Breast epithelium (tissue), 4 donors: Measurements from ENCODE around the gene FKBP8. TPM values are rescaled to one million over a fixed set of nuclear protein-coding genes. Genes with fewer than 3 reads are reported as not detected.

ENCODE experiments used
- DNase-seq, 2 donors: peaks; one replicate each; pipeline ENCODE4 v3.0.0-alpha.2; 2019; ENCODE audit warnings: low spot score in 2 of 2
- H3K27ac ChIP-seq, 2 donors: fragments of 200-600 bp; sonication (generic) in 1 of 2; one replicate each; pipeline ENCODE4 v1.5.1; 2016 to 2019; ENCODE audit warnings: mild to moderate bottlenecking in 1 of 2
- H3K27me3 ChIP-seq, 2 donors: fragments of 200-600 bp; sonication (generic) in 1 of 2; one replicate each; pipeline versions ENCODE4 v1.5.1 to v1.6.0; 2017 to 2019; ENCODE audit warnings: control low read depth in 1 of 2, mild to moderate bottlenecking in 1 of 2
- H3K36me3 ChIP-seq: fragments of 200-600 bp; one replicate; pipeline ENCODE4 v1.5.1; 2019
- H3K4me1 ChIP-seq, 2 donors: fragments of 200-600 bp; sonication (generic); one replicate each; pipeline ENCODE4 v1.5.1; 2016 to 2019; ENCODE audit warnings: control low read depth in 1 of 2
- H3K4me3 ChIP-seq, 3 donors: fragments of 200-600 bp; sonication (generic); 1 replicate in 2 of 3; 2 replicates in 1 of 3; pipeline ENCODE4 v1.5.1; 2016 to 2019; ENCODE audit warnings: mild to moderate bottlenecking in 3 of 3, moderate library complexity in 2 of 3
- H3K9me3 ChIP-seq, 2 donors: fragments of 200-600 bp; sonication (generic) in 1 of 2; one replicate each; pipeline ENCODE4 v1.5.1; 2016 to 2019; ENCODE audit warnings: control low read depth in 1 of 2
- CTCF ChIP-seq, 3 donors: fragments of 450-650 bp; IDR thresholded peaks; one replicate each; pipeline ENCODE4 v1.5.1; 2016 to 2017; ENCODE audit warnings: antibody characterized with exemption in 3 of 3, mild to moderate bottlenecking in 3 of 3, moderate library complexity in 3 of 3
- POLR2A ChIP-seq: fragments of 450-650 bp; IDR thresholded peaks from one replicate; pipeline ENCODE4 v1.6.1; 2016; ENCODE audit warnings: antibody characterized with exemption, mild to moderate bottlenecking, moderate library complexity
- POLR2AphosphoS5 ChIP-seq, 3 donors: sonication (generic); formaldehyde crosslinking; IDR thresholded peaks; one replicate each; pipeline ENCODE4 v1.6.1; 2017; ENCODE audit warnings: antibody characterized with exemption in 3 of 3
- intact Hi-C: fragments of 100-400 bp; cut with DNase I; formaldehyde crosslinking; loops from one replicate; pipeline ENCODE4 v1.15.1; 2023; ENCODE audit warnings: low total_unique reads
- total RNA-seq, 3 donors: library from RNA; depleted of rRNA; stranded (reverse); fragments of >200 nt; gene quantifications; one replicate each; pipeline ENCODE4 v1.1.0, GENCODE V29; 2016

Gene FKBP8
- total RNA-seq, 3 donors from 2014 or later, result 214 to 336 (median 294) TPM

- peaks cover 2% of the 10 kb centered on the region for H3K36me3 ChIP-seq
- H3K4me1 ChIP-seq, result no peaks in the 10 kb centered on the region
- H3K4me3 ChIP-seq, result no peak overlapping the region
- no peaks in the 10 kb centered on the region for H3K27me3 ChIP-seq
- intact Hi-C loops, result no loop called here
- H3K9me3 ChIP-seq, result no peaks in the 10 kb centered on the region
- DNase-seq, result no peak
- no peak for TF ChIP-seq POLR2AphosphoS5 (IDR thresholded peaks at IDR 0.05)
- TF ChIP-seq CTCF (IDR thresholded peaks at IDR 0.05), result no peak
- no peak for TF ChIP-seq POLR2A
- H3K27ac ChIP-seq, result no peak overlapping the region
Observed at GRCh38 chr19:18580311-18580710, 36.9 kb upstream of the FKBP8 start.

DNA sequence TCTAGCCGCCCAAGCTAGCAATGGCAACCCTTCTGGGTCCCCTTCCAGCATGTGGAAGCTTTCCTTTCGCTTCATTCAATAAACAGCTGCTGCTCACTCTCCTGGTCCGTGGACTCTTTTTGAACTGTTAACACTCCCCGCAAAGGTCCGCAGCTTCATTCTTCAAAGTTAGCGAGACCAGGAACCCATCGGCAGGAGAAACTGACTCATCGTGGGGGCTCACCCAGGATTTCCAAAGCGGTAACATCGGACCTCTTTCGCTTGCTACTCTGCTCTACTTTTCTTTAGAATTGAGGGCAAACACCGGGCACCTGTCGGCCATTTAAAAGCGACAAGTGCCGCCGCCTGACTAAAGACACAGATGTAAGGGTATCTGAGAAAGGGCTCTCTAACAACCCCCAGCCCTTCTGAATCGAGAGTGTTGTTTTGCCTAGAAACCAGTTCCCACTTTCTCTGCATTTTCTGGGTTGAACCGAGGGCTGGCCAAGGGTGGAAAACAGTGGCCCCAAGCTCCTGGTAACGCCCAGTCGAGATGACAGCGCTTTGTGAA is 34.1 kb upstream of the FKBP8 start:
- Histone ChIP-seq H3K9me3 (no peaks in the 10 kb centered on the region), H3K27me3 (no peaks in the 10 kb centered on the region), H3K4me3 (no peak overlapping the region), H3K36me3 (peaks cover 7% of the 10 kb centered on the region), H3K27ac (no peak overlapping the region), H3K4me1 (peaks cover 10 to 12% of the 10 kb centered on the region in 2 donors)
- TF ChIP-seq POLR2AphosphoS5 (IDR thresholded peaks at IDR 0.05) (no peak), CTCF (IDR thresholded peaks at IDR 0.05) (no peak), POLR2A (no peak)
- intact Hi-C loops, result no loop called here
- DNase-seq, result no peak

DNA sequence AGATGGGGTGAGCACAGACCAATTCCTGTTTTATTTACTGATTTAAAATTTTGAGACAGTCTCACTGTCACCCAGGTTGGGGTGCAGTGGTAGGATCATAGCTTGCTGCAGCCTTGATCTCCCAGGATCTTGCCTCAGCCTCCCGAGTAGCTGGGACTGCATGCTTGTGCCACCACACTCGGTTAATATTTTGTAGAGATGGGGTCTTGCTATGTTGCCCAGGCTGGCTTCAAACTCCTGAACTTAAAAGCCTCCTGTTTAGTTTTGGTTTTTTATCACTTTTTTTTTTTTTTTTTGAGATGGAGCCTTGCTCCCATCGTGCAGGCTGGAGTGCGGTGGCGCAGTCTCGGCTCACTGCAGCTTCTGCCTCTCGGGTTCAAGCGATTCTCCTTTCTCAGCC is 33.0 kb upstream of the FKBP8 start:
- Histone ChIP-seq H3K9me3 (no peaks in the 10 kb centered on the region), H3K27me3 (no peaks in the 10 kb centered on the region), H3K36me3 (peaks cover 7% of the 10 kb centered on the region), H3K4me1 (peaks cover 10 to 14% of the 10 kb centered on the region in 2 donors), H3K27ac (no peak overlapping the region), H3K4me3 (no peak overlapping the region)
- no peak for TF ChIP-seq POLR2A
- TF ChIP-seq POLR2AphosphoS5 (IDR thresholded peaks at IDR 0.05), result no peak
- TF ChIP-seq CTCF (IDR thresholded peaks at IDR 0.05), result no peak
- no peak for DNase-seq
- intact Hi-C loops, result no loop called here

- TF ChIP-seq CTCF (IDR thresholded peaks at IDR 0.05), result no peak
- Histone ChIP-seq H3K9me3 (no peaks in the 10 kb centered on the region), H3K36me3 (peaks cover 7% of the 10 kb centered on the region), H3K4me3 (no peak overlapping the region), H3K4me1 (peaks cover 10 to 14% of the 10 kb centered on the region in 2 donors), H3K27ac (no peak overlapping the region), H3K27me3 (no peaks in the 10 kb centered on the region)
- no peak for DNase-seq
- intact Hi-C loops, result no loop called here
Observed at GRCh38 chr19:18574691-18575291, 31.4 kb upstream of the FKBP8 start.

- H3K4me3 ChIP-seq, result peak within 1 kb of the TSS; percentile 85 to 99 (median 90)
- H3K36me3 ChIP-seq, result peaks cover 15% of the 10 kb centered on the region
- peak within 1 kb of the TSS; percentile 92 to 93 for H3K27ac ChIP-seq
- peak; percentile 68 for TF ChIP-seq POLR2A
- TF ChIP-seq POLR2AphosphoS5 (IDR thresholded peaks at IDR 0.05), result peak; percentile 93 to 97 (median 96)
- no peak for TF ChIP-seq CTCF (IDR thresholded peaks at IDR 0.05)
- H3K27me3 ChIP-seq, result no peaks in the 10 kb centered on the region
- peaks cover 10 to 14% of the 10 kb centered on the region in 2 donors for H3K4me1 ChIP-seq
- intact Hi-C loops, result no loop called here
- H3K9me3 ChIP-seq, result no peaks in the 10 kb centered on the region
- DNase-seq, result peak; percentile 98 to 99
Observed at GRCh38 chr19:18571564-18572344, 28.4 kb upstream of the FKBP8 start, which contains the start of gene UBA52. Gene UBA52, plus strand, starts transcription at chr19:18571857. Its CDS starts 1,444 bp downstream, at chr19:18573301.
